GM18499 (cell line): Measurements from ENCODE around the gene LCN12.

ENCODE experiments used
- ATAC-seq: cut with Tn5 transposase; IDR thresholded peaks from one replicate; pipeline ENCODE4 v1.9.1; 2021; ENCODE audit warnings: moderate number of reproducible peaks; ENCODE audit not compliant: insufficient read depth, unreplicated experiment

The LCN12 gene

GRCh38 chr9:136926154-136926704 is 25.8 kb upstream of the LCN12 start:
- no peak for ATAC-seq

- ATAC-seq = no peak
Measured at GRCh38 chr9:136926749-136927148, 25.3 kb upstream of the LCN12 start.

DNA sequence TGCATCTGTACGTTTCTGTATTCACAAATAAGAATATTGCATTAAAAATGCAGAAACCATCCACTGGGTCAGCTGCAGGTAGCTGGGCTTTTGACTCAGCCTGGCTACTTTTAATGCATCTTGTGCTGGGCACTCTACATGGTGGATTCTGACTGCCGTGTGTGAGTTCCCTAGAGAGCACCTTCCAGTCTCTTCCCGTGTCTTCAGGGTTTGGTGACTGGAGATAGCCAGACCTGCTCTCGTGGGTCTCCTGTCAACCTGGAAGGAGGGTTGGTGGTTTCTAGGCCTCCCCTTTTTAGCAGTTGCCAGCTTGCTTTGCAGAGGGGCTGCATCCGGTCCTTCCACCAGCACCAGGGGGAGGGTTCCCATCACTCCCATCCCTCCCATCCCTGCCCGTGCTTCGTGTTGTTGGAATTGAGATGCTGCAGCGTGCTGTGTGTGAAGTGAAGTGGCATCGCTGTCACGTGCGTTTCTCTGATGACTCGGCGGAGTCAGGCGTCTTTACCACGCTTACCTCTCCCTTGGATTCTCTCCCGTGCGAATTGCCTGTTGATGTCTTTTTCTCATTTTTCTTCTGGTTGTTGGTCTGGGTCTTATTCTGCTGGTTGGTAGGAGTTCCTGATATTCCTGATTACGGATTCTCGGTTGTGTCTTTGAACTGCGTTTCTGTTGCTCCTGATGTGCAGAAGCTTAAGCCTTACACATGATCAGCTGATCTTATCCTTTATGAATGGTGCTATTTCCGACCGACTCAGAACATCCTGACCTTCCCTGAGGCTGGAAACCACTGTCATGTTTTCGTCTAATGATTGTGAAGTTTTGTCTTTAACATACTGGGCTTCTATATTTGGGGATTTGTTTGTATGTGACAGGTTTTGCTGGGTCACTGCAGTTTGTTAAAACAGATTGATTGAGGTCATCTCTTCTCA is 24.5 kb upstream of the LCN12 start:
- no peak for ATAC-seq

GRCh38 chr9:136928591-136928990 is 23.5 kb upstream of the LCN12 start:
- no peak for ATAC-seq

DNA sequence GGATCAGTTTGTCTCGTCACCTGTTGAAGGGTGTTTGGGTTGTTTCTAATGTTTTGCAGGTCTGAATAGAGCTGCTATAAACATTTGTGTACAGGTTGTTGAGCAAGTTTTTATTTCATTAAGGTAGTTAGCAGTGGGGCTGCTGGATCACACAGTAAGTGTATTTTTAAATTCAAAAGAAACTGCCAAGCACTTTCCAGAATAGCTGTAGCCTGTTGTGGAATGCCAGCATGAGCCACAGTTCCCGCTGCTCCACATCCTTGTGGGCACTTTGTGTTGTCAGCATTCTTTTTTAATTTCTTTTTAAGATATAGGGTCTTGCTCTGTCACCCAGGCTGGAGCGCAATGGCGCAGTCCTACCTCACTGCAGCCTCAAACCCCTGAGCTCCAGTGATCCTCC is 22.1 kb upstream of the LCN12 start:
- ATAC-seq = no peak

DNA sequence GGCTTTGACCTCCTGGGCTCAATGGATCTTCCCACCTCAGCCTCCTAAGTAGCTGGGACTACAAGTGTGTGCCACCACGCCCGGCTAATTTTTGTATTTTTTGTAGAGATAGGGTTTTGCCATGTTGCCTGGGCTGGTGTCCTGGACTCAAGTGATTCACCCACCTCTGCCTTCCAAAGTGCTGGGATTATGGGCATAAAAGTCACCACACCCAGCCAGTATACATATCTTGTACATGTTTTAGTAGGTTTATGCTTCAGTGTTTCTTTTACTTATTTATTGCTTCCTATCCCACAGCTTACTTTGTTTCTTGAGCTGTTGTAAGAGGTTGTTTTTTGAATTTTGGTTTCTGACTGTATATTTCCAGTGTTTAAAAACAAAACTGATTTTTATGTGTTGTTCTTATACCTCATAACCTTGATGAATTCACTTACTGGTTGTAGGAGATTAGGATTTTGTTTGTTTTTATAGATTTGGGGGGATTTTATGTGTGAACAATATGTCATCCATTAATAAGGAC is 20.4 kb upstream of the LCN12 start:
- no peak for ATAC-seq

DNA sequence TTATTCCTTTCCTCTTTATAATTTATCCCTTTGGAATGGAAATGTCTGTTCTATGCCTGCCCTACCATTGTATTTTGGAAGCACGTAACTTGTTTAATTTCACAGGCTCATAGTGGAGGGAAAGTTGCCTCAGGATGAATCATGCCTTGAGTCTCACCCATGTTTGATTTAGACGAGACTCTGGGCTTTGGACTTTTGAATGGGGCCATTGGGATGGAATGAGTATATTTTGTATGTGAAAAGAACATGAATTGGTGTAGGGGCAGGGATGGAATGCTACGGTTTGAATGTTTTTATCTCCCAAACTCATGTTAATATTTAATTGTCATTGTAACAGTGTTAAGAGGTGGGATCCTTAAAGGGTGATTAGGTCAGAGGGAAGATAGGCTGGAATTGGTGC is 17.8 kb upstream of the LCN12 start:
- no peak for ATAC-seq

- no peak for ATAC-seq
Measured at GRCh38 chr9:136935651-136936050, 16.4 kb upstream of the LCN12 start.

- ATAC-seq = no peak
Measured at GRCh38 chr9:136936645-136937170, 15.4 kb upstream of the LCN12 start.

DNA sequence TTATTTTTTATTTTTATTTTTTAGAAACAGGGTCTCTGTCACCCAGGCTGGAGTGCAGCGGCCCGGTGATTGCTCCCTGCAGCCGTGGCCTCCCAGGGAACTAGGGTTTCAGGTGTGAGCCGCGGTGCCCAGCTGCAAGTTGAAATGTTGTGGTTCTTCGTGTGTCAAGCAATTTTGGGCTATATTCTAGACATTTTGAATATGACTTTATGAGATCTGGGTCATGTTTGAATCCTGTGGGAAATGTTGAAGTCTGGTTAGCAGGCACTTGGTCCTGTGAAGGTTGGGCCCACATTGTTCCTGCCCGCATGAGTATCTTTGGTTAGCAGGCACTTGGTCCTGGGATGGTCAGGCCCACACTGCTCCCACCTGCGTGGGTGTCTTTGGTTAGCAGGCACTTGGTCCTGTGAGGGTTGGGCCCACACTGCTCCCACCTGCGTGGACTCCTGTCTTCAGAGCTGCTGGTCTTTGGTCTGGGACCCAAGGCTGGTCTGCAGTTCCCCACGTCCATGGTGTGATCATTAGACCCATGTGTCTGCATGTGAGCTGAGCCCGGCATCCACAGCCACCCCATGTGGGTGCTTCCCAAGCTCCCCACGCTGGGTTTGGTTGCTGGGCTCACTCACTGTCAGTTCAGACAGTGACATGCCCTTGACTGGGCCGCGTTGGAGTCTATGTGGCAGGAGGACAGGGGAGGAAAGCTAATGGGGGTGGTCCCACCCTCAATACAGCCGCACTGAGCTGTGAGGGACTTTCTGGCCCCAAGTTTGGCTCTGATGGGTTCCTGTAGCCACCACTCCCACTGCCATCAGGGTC is 14.7 kb upstream of the LCN12 start:
- no peak for ATAC-seq

GRCh38 chr9:136939431-136939995 is 12.6 kb upstream of the LCN12 start:
- no peak for ATAC-seq

- no peak for ATAC-seq
Measured at GRCh38 chr9:136939996-136940525, 12.0 kb upstream of the LCN12 start.

- no peak for ATAC-seq
Measured at GRCh38 chr9:136940526-136941230, 11.4 kb upstream of the LCN12 start.

DNA sequence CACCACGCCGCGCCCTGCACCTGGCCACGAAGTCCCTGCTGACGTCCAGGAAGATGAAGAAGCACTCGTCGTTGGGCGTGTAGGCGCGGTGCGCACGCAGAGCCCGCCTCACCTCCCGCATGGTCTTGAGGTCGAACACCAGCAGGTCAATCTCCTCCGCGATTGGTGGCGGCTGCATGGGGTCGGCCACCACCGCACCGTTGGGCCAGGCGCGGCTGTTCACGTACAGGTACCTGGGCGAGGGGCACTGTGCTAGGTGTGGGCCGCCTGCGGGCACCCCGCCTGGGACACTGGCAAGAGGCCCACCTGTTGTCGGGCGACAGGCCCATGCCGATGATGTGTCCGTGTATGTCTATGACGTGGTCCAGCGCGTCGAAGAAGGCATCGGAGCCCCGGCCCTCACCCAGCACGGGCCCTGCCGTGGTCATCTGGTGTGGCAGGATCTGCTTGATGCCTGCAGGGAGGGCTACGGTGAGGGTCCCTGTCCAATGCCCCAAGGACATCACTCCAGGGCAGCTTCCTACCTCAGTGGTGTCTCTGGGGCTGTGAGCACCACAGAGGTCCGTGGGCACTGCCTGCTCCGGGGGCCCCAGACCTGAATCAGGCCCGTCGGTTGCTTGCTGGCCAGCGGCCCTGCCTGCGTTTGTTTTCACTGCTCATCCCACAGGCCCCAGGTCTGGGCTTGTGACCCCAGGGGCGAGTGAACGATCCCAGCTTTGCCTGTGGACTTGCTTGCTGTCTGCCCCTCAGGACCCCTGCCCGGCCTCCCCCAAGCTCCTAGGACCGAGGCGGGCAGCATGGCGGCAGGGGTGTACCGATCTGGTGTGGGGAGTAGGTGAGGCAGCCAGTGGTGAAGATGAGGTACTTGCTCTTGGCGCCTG is 10.6 kb upstream of the LCN12 start:
- no peak for ATAC-seq

- no peak for ATAC-seq
Measured at GRCh38 chr9:136942112-136942880, 9.8 kb upstream of the LCN12 start.

- ATAC-seq = no peak
Measured at GRCh38 chr9:136942881-136943230, 9.2 kb upstream of the LCN12 start.

- peak; percentile 18 for ATAC-seq
Measured at GRCh38 chr9:136943291-136944211, 8.5 kb upstream of the LCN12 start.
